HG03280 (cell line): ENCODE data around the gene FRK.

Source experiments
- ATAC-seq: cut with Tn5 transposase; IDR thresholded peaks from one replicate; pipeline ENCODE4 v1.9.1; 2021; ENCODE audit warnings: mild to moderate bottlenecking, moderate library complexity; ENCODE audit not compliant: unreplicated experiment

The FRK gene

DNA sequence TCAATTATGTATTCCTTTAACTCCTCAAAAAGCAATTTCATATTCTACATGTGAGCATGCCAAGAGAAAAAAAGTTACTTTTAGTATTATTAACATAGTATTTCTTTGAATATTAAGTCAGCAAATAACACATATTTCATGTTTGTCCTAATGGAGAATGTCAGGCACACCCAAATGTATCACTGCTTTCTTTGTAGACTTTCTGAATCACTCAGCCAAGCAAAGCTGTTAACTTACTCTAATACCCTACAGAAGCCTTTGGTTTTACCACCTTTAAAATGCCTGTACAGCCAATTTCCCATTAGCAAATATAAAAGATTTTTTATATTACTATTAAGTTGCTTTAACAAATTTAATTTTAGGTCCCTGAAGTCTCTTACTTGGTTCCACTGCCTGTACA is 23.8 kb downstream of the FRK start:
- ATAC-seq, result no peak

DNA sequence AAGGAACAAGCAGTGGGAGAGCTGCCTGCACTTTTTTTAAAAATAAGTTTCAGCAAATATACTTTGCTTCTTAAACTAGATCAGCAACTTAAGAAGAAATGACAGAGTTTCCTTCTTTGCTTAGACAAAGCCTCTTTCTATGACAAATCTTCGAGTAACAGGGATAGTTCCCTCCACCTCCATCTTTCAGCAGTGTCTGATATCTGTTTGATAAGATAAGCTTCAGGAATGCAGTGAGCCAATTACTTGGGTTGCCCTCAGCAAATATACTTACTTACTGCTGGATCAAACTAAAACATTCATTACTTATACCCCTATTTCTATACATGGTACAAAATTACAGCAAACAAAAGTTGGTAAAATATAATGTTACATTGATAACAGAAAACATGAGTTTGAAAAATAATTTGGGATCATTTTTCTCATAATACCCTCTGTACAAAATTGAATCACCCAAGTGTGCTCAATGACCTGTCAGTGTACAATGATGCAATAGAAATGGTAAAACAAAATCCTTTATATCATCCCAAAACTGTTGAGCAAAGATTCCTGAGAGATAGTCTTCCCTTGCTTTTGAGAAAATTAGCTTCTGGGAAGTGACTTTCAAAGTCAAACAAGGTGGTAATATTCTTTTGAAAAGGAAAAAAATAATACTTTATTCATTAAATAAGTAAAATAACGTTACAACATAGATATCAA is 24.5 kb downstream of the FRK start:
- no peak for ATAC-seq

DNA sequence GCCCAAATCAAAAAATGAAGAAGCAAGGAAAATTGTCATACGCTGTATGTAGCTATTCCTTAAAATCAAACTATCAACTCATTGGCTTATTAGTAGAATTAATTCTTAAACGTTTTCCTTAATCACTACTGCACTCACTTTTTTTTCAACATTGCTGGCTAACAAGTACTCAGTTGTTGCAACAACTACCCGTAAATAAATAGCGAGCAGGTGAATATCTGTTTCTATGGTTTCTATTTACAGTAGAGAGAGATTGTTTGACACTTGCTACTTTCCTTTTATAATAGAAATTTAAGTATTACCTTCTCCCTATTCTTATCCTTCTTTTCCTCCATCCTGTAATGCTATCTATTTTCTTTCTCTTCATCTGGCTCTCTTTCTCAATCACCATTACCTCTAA is 25.1 kb downstream of the FRK start:
- no peak for ATAC-seq

DNA sequence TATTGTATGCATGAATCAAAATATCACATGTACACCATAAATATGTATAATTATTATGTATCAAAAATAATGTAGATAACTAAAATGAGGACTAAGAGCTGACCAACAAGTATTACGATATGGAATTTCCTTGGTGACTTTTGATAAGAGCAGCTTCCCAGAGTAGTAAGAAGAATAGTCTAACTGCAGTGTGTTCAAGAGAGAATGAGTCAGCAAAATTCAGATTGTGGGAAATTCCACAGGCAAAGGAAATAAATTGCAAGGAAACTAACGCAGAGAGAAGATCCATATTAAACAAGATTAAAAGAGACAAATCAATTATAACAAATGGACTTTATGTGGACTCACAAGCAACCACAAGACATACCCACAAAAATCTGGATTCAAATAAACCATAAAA is 26.4 kb downstream of the FRK start:
- no peak for ATAC-seq

DNA sequence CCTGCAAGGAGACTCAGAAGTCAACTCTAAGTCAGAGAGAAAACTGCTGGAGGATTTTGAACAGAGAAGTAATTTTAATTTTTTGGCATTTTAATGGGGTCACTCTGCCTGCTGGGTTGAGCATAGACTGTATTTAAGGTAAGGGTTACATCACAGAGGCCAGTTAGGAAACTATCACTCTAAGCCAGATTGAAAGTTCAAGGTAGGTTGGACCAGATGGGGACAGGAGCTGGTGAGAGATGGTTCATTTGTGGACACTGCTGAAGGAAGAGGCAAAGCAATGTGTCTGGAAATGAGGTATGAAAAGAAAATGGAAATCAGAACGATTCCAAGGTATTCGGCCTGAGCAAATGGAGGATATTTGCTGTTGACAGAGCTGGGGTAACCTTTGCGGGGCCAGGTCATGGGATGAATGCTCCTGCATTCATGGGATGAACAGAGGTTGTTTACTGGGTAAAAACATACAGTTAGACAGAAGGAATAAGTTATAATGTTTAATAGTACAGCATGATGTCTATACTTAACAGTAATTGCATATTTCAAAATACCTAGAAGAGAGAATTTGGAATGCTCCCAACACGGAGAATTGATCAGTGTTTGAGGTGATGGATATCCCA is 26.9 kb downstream of the FRK start:
- ATAC-seq, result no peak

DNA sequence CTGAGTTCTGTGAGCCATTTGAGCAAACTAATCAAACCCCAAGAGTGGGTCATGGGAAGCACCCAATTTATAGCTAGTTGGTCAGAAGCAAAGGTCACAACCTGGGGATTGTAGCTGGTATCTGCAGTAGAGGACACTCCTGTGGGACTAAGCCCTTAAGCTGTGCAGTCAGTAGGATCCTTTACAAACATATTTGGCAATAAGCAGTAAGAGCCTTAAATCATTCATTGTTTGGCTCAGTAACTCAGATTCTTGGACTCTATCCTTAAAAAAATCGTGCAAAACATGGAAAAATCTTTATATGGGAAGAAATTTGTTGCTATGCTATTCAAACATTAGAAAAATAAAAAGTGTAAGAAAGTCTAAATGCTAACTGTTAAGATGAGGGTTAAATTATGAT is 29.9 kb downstream of the FRK start:
- ATAC-seq, result no peak

DNA sequence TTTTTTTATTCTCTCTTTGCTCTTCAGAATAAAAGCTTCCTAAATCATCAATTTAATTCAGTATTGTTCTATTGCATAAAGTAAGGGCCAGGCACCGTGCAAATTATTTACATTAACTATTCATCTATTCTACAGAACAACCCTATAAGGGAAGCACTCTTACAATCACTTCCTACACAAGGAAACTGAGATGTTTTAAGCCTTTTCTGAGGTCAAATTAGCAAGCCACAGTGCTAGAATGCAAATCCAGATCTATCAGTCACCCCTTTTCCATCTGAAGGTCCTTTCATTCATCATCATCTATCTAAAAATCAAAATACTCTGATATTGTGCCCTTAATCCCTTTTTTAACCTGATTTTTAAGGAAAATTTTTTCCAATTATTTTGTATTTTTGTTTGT is 31.2 kb downstream of the FRK start:
- peak; percentile 55 for ATAC-seq

DNA sequence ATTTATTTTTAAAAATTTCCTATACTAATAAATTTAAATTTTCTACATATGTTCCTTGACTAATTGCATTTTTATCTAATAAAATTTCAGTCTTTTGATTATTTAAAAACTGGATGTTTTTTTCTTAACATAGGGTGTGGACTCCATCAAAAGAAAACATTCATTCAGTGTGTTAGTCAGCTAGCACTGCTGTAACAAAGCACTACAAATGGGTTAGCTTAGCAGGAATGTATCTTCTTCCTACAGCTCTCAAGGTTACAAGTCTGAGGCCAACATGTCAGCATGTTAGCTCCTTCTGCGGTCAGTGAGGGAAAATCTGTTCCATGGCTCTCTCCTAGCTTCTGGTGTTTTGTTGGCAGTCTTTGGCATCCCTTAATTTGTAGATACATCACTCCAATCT is 32.5 kb downstream of the FRK start:
- no peak for ATAC-seq

DNA sequence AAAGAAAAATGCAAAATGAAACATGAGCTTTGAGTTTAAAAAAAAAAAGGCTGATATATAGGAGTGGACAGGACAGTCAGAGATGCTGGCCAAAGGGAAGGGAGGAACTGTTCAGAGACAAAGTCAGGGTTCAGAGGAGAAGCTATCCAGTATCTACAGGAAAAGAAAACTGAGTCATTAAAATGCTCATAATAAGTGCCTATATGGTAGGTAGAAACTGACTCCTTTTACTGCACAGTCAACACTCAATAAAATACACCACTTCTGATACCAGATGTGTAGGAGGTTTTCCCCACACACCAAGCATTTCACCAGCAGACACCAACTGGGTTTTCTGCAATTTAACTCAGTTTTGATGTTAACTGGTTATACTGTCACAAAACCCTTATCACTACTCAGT is 32.9 kb downstream of the FRK start:
- ATAC-seq, result peak; percentile 49

DNA sequence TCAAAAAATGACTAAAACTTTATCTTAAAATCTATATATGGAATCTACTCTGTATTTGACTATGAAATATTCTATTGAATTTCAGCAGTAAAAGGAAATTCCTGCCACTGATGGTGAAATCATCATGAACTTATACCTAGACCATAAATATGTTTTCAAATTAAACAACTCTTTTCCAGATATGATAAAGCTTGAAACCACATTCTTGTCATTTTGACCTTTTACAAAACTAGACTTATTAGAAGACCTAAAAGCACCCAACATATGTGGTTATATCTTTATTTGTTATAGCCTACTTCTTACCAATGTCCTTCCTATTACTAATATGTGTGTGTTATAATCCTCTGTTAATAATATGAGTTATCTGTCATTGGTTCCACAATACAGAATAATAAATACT is 35.3 kb downstream of the FRK start:
- ATAC-seq, result no peak

DNA sequence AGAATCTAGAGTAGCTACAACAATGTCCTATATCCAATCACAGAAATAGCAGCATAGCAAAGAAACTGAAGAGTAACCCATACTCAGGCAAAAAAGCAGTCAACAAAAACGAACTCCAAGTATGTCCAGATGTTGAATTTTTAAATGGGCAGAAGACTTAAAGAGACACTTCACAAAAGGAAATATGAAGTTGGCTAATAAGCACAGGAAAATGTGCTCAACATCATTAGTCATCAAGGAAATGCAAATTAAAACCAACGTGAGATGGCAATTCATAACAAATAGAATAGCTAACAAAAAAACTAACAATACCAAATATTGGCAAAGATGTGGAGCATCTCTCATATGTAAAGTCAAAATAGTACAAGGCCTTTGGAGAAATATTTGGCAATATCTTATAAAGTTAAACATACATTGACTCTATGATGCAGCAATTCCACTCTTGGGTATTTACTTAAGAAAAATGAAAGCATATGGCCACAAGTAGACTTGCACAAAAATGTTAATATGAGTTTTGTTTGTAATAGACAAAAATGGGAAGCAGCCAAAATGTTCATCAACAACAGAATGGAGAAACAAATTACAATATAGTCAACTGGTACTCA is 37.7 kb downstream of the FRK start:
- no peak for ATAC-seq

DNA sequence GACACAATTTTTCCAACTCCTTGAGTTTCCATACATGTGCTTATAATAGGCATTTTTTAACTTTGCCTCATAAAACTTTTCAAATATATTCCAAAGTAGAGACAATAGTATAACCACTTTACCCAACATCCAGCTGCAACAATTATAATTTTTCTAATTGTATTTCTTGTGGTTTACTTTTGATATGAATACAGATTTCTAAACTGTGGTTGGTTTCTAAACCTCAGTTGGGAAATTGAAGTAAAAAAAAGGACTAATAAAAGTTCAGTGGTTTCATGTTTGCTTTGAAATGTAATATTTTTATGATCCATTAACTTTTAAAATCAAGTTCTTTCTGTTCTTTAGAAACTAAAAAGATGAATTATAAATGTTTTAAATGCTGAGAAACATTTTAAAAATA is 40.0 kb downstream of the FRK start:
- ATAC-seq, result no peak

DNA sequence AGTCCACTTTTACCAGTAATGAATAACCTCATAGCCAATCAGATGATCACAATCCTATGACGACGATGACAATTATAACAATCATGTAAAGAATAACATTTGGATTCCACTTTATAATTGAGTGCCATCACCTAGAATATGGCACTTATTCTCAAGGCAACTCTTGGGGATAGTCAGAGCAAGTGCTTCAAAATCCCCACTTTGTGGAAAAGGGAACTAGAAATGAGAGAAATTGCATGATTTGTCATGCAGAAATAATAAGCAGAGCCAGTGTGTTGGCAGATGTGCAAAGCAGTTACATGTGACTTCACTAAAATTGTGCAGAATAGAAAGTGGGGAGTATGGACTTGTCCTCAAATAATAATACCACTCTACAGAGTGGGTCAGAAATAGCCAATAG is 41.3 kb downstream of the FRK start:
- ATAC-seq, result peak; percentile 58

DNA sequence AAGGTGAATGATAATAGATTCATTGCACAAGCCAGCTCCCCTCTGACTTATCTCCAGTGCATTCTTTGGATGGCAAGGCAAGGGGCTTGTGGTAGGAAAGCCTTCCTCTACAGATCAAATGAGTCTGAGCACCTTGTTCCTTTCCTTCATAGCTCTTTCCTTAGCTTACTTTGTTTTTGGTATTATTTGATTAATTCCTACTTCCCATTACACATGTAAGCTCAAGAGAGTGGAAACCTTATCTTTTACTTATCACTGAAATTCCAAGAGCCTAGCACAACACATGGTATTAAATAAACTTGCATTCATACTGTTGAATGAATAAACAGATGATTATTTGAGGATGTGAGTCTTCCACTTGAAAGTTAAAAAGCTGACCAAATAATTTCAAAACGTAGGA is 41.7 kb downstream of the FRK start:
- ATAC-seq, result no peak

DNA sequence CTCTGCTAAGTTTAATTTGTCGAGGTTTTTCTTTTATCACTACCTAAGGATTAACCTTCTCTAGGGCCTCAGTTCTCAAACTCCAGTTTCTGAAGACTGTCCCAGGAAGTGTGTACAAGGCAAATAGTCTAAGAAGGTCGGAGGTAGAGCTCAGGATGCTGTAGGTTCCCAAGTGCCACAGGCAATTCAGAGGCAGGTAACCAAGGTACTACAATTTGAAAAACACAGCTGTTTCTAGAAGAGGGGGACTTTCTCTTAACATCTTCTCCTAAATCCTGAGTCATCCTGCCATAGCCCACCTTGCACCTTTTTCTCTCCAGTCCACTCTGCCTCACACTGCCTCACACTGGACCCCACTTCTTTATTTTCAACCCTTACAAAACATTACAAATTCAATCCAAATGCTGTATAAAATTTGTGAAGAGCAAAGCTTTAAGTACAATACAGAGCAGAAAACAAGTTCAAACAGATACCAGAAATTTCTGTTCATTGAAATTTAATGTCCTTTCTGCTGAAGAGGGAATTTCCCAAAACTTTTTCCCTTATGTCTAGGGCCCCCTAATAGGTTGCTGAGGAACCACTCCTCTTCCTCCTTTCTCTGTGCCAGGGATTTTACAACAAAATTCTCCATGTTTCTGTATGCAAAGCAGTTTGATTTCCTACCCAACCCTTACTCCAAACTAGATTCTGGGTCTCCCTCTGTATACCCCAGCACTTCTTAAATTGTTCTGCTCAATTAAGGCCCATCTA is 43.0 kb downstream of the FRK start:
- ATAC-seq, result no peak

DNA sequence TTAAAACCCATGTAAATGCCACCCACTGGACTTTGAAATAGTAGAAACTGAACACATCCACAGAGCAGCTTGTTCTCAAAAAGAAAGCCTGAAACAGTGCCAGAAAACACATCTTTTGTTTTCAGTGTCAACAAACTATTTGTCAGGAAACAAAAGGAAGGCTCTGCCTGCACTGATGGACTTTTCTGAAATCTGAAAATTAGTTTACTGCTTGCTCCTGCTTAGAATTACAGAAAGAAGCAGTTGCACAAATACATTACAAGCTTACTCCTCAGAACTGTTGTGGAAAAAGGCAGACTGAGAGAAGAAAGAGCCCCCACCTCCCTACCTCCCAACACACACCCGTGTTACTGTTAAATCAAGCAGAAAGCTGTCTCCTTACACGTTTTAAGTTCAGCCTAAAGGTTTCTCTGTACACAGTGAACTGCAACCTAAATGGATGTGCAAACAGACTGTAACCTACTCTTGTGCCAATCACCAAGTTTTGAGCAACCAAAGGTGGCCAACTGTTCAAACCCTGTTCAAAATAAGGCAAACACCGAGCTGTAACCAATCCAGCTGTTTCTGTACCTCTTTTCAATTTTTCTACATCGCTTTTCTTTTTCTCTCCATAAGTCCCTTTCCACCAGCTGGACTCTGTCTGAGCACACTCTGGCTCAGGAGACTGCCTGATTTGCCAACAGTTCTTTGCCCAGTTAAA is 43.7 kb downstream of the FRK start:
- no peak for ATAC-seq

DNA sequence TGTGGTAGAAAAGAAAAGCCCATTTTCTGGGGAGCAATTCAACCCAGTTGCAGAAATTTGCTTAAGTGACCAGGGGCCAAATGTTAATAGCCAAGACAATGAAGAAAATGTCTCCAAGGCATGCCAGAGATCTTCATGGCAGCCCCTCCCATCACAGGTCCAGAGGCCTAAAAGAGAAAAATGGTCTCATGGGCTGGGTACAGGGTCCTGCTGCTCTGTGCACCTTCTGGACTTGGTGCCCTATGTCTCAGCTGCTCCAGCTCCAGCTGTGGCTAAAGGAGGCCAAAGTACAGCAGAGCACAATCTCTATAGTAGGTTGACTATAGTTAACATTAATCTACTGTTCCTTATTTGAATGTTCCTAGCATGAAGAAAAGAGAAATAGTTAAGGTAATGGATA is 44.7 kb downstream of the FRK start:
- no peak for ATAC-seq

DNA sequence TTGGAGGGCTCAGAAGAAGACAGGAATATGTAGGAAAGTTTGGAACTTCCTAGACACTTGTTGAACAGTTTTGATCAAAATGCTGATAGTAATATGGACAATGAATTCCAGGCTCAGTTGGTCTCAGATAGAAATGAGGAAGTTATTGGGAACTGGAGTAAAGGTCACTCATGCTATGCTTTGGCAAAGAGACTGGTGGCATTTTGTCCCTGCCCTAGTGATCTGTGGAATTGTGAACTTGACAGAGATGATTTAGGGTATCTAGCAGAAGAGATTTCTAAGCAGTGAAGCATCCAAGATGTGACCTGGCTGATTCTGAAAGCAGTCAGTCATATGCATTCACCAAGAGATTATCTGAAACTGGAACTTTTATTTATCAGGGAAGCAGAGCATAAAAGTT is 45.1 kb downstream of the FRK start:
- ATAC-seq, result no peak

DNA sequence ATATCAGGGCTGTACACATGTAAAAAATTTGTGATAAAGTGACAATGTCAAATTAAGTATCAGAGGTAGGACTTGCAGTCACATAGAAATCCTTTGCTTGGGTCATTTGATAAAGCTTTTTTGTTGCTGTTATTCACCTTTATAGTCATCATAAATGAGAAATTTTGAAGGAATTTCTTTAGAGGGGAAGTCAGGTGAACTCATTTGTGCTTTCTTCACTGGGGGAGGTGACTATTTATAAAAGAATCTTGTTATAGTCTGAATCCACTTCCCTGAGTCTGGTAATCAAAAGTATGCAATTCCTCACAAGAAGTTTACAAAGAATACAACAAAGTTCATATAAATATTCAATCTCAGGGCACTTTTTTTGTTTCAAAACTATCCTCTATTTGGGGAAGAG is 47.7 kb downstream of the FRK start:
- no peak for ATAC-seq

DNA sequence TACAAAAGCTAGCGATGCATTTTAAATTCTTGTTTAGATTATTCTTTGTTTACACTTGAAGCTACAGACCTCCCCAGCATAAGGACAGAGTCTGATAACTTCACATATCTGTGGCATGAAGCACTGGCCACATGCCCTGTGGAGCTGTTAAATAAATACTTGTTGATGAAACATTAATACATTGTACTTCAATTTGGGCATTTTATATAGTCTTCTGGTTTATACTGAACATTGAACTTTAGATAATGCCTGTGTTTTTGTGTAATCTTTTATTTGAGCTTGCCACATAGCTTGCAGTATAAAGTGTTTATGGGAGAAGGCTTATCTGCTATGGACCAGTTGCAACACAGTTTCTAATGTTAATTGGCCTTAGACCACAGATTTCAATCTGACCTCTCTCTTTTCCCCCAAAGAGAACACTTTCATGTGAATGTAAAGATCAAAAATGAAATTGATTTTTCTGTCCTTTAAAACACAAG is 48.2 kb downstream of the FRK start:
- ATAC-seq, result no peak

DNA sequence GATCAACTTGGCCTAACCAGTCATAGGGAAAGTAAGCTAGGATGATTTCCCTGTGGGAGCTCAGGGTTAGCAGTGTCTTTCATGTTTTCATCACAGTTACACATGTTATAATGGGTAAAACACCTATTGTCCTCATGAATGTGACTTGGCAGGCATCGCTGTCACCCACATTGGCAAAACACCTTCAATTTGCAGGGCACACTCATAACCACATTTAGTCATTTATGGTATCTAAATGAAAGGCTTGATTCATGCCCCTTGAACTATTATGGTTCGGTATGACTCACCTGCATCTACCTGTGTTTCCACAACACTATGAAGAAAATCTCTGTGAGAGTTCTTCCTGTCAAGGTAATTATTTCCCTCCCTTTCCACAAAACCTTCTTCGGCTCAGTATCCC is 49.2 kb downstream of the FRK start:
- peak; percentile 49 for ATAC-seq
